Mammary epithelial cell (primary cell): ENCODE data around the gene NXPH3.

Experiments
- CTCF ChIP-seq, 2 donors: IDR thresholded peaks in 1 of 2; conservative IDR thresholded peaks in 1 of 2; 2 replicates each; pipeline ENCODE4 v1.5.1; 2011 to 2012; ENCODE audit warnings: inconsistent platforms in 2 of 2, low read length in 2 of 2, mild to moderate bottlenecking in 2 of 2, control low read depth in 1 of 2, low read depth in 1 of 2; ENCODE audit not compliant: insufficient read depth in 1 of 2; ENCODE audit errors: extremely low read depth in 1 of 2
- EZH2 ChIP-seq: IDR thresholded peaks from 2 replicates; pipeline ENCODE4 v1.6.1; 2012; ENCODE audit warnings: low read length, inconsistent platforms, borderline replicate concordance

- TF ChIP-seq CTCF (conservative IDR thresholded peaks at IDR 0.05 in 1 of 2, IDR thresholded peaks at IDR 0.05 in 1 of 2; ENCODE audit: extremely low read depth in 1 of 2, insufficient read depth in 1 of 2, low read depth in 1 of 2, low read length in 2 of 2): no peak
- TF ChIP-seq EZH2: no peak
These were observed 23.5 kb upstream of the NXPH3 start for GRCh38 chr17:49552070-49552751.
